ENCODE results near the gene TCP11L1.

- TF ChIP-seq MAX (IDR thresholded peaks at IDR 0.05) (no peak), EP300 (IDR thresholded peaks at IDR 0.05; ENCODE audit: borderline replicate concordance) (no peak), TAF1 (IDR thresholded peaks at IDR 0.05; ENCODE audit: low read depth) (no peak), YY1 (IDR thresholded peaks at IDR 0.05; ENCODE audit: low read depth) (no peak), REST (IDR thresholded peaks at IDR 0.05; ENCODE audit: low read depth) (no peak), CEBPB (IDR thresholded peaks at IDR 0.05) (no peak), RAD21 (IDR thresholded peaks at IDR 0.05; ENCODE audit: low read depth) (no peak), USF1 (IDR thresholded peaks at IDR 0.05) (no peak), ZBTB7A (IDR thresholded peaks at IDR 0.05; ENCODE audit: low read depth) (no peak), CREB1 (IDR thresholded peaks at IDR 0.05; ENCODE audit: low read depth) (no peak), TEAD4 (IDR thresholded peaks at IDR 0.05) (no peak)
These were observed 44.5 kb downstream of the TCP11L1 start for GRCh38 chr11:33083918-33084317.
